ENCODE results near the gene ETV1.

DNA sequence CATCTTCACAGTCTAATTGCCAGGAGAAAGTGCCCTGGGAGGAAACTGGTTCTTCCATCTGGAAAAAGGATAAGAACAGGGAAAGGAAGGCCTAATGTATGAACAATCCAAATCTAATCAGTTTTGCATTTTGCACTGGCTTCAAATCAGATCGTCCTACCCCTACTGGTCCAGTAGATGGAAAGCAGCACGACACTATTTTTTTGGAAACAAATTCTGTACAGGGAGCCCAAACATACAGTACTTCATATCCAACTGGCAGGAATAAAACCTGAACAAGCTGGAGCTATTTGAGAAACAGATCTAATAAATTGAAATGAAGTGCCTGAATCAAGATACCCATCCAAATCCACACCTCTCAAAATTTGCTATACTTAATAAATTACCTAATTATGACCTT lies 36.5 kb downstream of the ETV1 start:
- TF ChIP-seq FOXM1 (IDR thresholded peaks at IDR 0.05; ENCODE audit: borderline replicate concordance) (no peak), TARDBP (IDR thresholded peaks at IDR 0.05) (no peak), SUZ12 (IDR thresholded peaks at IDR 0.05) (no peak), HDGF (IDR thresholded peaks at IDR 0.05; ENCODE audit: borderline replicate concordance) (no peak)
- TF ChIP-seq, protein P1, sequence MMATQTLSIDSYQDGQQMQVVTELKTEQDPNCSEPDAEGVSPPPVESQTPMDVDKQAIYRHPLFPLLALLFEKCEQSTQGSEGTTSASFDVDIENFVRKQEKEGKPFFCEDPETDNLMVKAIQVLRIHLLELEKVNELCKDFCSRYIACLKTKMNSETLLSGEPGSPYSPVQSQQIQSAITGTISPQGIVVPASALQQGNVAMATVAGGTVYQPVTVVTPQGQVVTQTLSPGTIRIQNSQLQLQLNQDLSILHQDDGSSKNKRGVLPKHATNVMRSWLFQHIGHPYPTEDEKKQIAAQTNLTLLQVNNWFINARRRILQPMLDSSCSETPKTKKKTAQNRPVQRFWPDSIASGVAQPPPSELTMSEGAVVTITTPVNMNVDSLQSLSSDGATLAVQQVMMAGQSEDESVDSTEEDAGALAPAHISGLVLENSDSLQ (IDR thresholded peaks at IDR 0.05), result no peak
